GM23248 (cell line): Measurements from ENCODE around the gene CLCA1.

Source experiments
- EZH2 ChIP-seq: fragments of 200-600 bp; sonication (generic); IDR thresholded peaks from 2 replicates; pipeline ENCODE4 v1.6.1; 2018; ENCODE audit warnings: antibody characterized with exemption, mild to moderate bottlenecking; ENCODE audit not compliant: insufficient read depth, poor library complexity, severe bottlenecking
- EZH2phosphoT487 ChIP-seq: fragments of 200-600 bp; sonication (generic); IDR thresholded peaks from 2 replicates; pipeline ENCODE4 v1.6.1; 2018; ENCODE audit warnings: antibody characterized with exemption, moderate library complexity, mild to moderate bottlenecking, low read depth; ENCODE audit not compliant: insufficient read depth

DNA sequence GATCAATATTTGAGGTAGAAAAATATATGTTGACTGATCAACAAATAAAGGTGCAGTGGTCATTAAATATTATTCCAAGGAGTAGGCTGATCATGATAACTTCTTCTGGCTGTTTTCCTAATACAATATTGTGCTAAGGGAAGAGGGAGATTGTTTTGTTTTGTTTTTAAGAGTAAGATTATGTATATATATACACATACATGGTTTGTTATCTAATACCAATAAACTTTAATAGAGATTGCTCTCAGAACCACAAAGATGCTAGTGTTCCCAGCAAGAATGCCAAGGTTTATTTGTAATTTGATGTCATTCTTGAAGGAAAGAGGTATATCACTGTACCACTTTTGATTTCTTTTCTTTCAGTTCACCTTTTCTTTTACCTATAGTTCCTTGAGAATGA, 34.7 kb upstream of the CLCA1 start:
- TF ChIP-seq EZH2 (no peak), EZH2phosphoT487 (no peak)
